GM13976 (cell line): ENCODE measurements around the gene CHRM2.

Experiments used
- DNase-seq: peaks from one replicate; pipeline ENCODE4 v3.0.0; 2012; ENCODE audit warnings: low spot score
- in situ Hi-C: fragments of 300-500 bp; cut with MboI; formaldehyde crosslinking; loops from one replicate; pipeline ENCODE4 v1.12.0; 2022; ENCODE audit warnings: low sequenced_read_pairs, mixed read lengths, inconsistent platforms; ENCODE audit not compliant: unreplicated experiment
- TF ChIP-seq, protein P1 (sequence below): IDR thresholded peaks from 2 replicates; pipeline ENCODE4 v1.5.1; 2012; ENCODE audit warnings: borderline replicate concordance, mild to moderate bottlenecking; ENCODE audit not compliant: insufficient read depth; ENCODE audit errors: extremely low read depth, missing control alignments, control extremely low read depth

The CHRM2 gene

DNA sequence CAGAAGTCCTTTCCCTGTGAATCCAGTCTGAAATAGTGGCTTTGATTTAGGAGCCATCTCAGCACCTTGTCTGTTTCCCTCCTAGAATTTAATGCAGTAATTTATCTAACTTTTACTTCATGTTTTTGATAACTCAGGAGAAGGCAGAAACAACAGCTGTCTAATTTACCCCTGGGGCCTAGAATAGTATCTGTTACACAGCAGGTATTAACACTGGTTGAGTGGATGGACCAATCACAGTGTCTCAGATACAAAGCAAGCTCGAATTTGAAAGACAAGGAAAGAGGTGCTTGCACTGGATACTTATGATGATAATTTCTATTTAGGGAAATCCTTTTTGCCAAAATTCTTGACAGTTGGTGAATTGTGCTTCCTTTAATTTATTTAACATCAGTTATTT, 23.4 kb downstream of the CHRM2 start:
- no peak for DNase-seq
- in situ Hi-C loops: no loop called here
- TF ChIP-seq, protein P1, sequence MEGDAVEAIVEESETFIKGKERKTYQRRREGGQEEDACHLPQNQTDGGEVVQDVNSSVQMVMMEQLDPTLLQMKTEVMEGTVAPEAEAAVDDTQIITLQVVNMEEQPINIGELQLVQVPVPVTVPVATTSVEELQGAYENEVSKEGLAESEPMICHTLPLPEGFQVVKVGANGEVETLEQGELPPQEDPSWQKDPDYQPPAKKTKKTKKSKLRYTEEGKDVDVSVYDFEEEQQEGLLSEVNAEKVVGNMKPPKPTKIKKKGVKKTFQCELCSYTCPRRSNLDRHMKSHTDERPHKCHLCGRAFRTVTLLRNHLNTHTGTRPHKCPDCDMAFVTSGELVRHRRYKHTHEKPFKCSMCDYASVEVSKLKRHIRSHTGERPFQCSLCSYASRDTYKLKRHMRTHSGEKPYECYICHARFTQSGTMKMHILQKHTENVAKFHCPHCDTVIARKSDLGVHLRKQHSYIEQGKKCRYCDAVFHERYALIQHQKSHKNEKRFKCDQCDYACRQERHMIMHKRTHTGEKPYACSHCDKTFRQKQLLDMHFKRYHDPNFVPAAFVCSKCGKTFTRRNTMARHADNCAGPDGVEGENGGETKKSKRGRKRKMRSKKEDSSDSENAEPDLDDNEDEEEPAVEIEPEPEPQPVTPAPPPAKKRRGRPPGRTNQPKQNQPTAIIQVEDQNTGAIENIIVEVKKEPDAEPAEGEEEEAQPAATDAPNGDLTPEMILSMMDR: no peak

DNA sequence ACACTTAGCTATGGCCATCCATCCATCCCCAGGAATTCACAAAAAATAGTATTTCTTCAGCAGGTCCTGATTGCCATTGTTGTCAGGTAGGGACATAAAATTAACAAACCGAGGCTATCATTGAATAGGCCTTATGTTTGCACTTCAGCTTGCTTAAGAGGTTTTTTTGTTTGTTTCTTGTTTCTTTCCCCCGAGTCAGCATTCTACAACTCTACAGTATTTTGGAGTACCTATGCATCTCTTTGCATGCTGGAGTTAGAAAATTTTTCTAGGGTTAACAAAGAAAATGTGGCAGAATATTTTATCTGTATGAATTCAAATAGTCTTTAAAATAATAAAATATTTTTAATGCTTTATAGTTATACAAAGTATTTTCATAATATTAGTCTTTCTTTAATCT, 26.3 kb downstream of the CHRM2 start:
- TF ChIP-seq, protein P1: no peak
- in situ Hi-C loops: no loop called here
- DNase-seq: no peak

DNA sequence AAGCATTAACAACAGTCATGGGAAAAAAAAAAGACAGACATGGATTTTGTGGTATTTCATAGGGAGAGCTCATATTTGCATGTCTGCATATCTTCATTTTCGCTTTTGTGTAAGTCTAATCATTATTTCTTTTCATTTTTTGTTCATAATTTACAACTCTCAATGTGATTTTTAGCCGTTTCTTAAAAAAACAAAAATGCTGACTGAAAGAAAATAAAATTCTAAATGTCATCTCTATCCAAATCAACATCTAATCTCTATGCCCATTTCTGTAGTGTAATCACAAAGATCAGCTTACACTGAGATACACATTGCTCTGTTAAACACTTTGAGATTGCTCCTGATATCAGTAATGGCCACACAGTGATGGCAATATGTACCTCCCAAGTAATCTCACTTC, 29.2 kb downstream of the CHRM2 start:
- no peak for DNase-seq
- in situ Hi-C loops: no loop called here
- TF ChIP-seq, protein P1: no peak

DNA sequence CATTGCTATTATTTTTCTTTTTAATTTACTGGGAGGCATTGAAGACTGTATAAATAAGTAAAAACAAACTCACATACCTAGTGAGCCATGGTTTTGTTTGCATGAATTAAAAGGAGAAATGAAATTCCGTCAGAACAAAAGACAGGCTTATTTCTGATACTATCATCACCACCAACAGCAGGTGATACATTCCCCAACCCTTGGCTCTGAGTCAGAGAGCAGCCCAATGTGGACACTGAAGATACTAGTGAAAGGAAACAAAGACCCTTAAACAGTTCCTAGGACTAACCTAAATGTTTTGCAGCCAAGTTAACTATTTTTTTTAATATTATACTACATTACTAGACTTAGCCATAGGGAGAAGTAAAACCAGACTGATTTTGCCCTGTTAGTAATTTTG, 31.6 kb downstream of the CHRM2 start:
- TF ChIP-seq, protein P1: no peak
- in situ Hi-C loops: no loop called here
- no peak for DNase-seq

DNA sequence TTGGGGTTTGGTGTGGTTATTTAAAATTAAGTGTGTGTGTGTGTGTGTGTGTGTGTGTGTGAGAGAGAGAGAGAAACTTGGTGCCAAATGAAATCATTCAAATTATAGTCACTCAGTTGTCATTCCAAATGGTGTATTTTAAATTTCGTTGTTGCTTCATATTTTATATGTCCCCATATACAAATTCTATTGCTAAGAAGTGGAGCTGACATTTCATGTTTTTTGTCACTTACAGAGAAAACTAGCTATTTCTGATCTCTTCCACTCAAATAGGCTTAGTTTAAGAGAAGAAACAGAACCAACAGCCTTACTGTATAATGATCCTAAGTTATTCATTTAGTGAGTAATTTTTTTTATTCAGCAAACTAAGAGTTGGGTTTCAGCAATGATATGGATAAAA, 42.3 kb downstream of the CHRM2 start:
- TF ChIP-seq, protein P1: no peak
- DNase-seq: no peak
- in situ Hi-C loops: no loop called here

DNA sequence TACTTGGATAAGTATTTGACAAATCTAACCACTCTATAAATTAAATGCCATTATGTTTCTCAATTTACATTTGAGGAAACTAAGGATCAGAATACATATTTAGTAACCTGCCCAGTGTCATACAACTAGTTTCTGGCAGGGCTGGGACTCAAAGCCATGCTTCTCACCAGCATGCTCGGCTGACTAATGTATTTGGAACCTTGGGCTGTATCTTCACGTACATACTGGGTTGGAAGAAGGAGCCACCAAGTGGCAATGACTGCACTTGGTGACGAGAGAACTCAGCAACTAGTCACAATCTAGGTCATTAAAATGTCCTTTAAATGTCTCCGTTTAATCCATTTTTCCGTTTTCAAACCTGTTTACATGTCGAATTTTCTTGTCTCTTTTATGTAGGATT, 42.9 kb downstream of the CHRM2 start:
- DNase-seq: no peak
- TF ChIP-seq, protein P1: no peak
- in situ Hi-C loops: no loop called here

DNA sequence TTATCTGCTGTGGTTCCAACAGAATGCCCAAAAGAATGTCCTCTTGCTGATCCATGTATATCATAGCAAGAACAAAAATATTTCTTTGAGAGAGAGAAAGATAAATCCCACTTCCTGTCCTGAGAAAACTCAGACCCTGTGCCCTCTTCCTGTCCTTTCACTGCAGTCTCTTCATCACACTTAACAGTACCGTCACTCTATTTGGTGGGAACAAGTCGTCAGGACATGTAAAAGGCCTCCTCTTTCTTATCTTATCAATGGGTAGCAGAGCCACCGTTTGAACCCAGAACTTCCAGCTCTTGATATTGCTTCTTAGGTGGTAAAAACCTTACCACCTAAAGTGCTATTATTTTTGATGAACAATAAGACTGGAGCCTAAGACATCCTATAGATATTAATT, 43.9 kb downstream of the CHRM2 start:
- in situ Hi-C loops: no loop called here
- TF ChIP-seq, protein P1: no peak
- DNase-seq: no peak
